GM23338 (cell line): ENCODE data around the gene TMEM120B.

Source experiments
- CREB1 ChIP-seq: fragments of 250-450 bp; sonication (Bioruptor Pico); IDR thresholded peaks from 2 replicates; pipeline ENCODE4 v1.5.0; 2020; ENCODE audit warnings: low read depth, mild to moderate bottlenecking, moderate library complexity
- CTCF ChIP-seq, 2 experiments: fragments of 200-600 bp in 1 of 2; sonication (generic) in 1 of 2; conservative IDR thresholded peaks; 2 replicates each; pipeline versions ENCODE4 v1.5.1 to v1.6.1; 2016 to 2017; ENCODE audit warnings: antibody characterized with exemption in 2 of 2, low read depth in 2 of 2, mild to moderate bottlenecking in 2 of 2, moderate library complexity in 1 of 2
- EZH2 ChIP-seq: fragments of 200-600 bp; sonication (generic); IDR thresholded peaks from one replicate; pipeline ENCODE4 v1.8.0; 2017; ENCODE audit warnings: antibody characterized with exemption, mild to moderate bottlenecking, low read depth; ENCODE audit not compliant: unreplicated experiment
- EZH2phosphoT487 ChIP-seq: fragments of 200-600 bp; sonication (generic); IDR thresholded peaks from one replicate; pipeline ENCODE4 v1.8.1; 2018; ENCODE audit warnings: antibody characterized with exemption; ENCODE audit not compliant: unreplicated experiment
- POLR2AphosphoS5 ChIP-seq: IDR thresholded peaks from 2 replicates; pipeline ENCODE4 v1.6.1; 2016; ENCODE audit warnings: antibody characterized with exemption, low read depth

- TF ChIP-seq POLR2AphosphoS5 (no peak), CTCF (conservative IDR thresholded peaks at IDR 0.05; ENCODE audit: low read depth in 2 of 2) (no peak), EZH2 (no peak), EZH2phosphoT487 (no peak), CREB1 (CRISPR knock-in tag) (no peak)
These were observed 110.0 kb downstream of the TMEM120B start for GRCh38 chr12:121822393-121823100.
